NCI-H2171 (cell line): ENCODE results near the gene MORN5.

Source experiments
- DNase-seq: peaks from one replicate; lab custom pipeline; 2025; lab: John Stamatoyannopoulos, UW

The MORN5 gene

GRCh38 chr9:122216138-122216797 is 56.6 kb downstream of the MORN5 start:
- DNase-seq = no peak

GRCh38 chr9:122216798-122217418 is 57.2 kb downstream of the MORN5 start:
- no peak for DNase-seq

GRCh38 chr9:122217640-122218039 is 57.9 kb downstream of the MORN5 start:
- DNase-seq = no peak

GRCh38 chr9:122218071-122218934 is 58.6 kb downstream of the MORN5 start:
- DNase-seq = no peak

- DNase-seq = no peak
Measured at GRCh38 chr9:122218935-122219855, 59.5 kb downstream of the MORN5 start.

GRCh38 chr9:122219856-122220672 is 60.4 kb downstream of the MORN5 start:
- DNase-seq = no peak

GRCh38 chr9:122220673-122221182 is 61.0 kb downstream of the MORN5 start:
- no peak for DNase-seq

GRCh38 chr9:122221183-122221811 is 61.6 kb downstream of the MORN5 start:
- peak; percentile 18 for DNase-seq

GRCh38 chr9:122222791-122223190 is 63.1 kb downstream of the MORN5 start:
- DNase-seq = no peak

- DNase-seq = no peak
Measured at GRCh38 chr9:122223435-122223834, 63.7 kb downstream of the MORN5 start.

GRCh38 chr9:122225312-122226141 is 65.8 kb downstream of the MORN5 start:
- DNase-seq = no peak

GRCh38 chr9:122226142-122226757 is 66.5 kb downstream of the MORN5 start:
- no peak for DNase-seq

- no peak for DNase-seq
Measured at GRCh38 chr9:122226758-122227574, 67.3 kb downstream of the MORN5 start.

- DNase-seq = no peak
Measured at GRCh38 chr9:122227575-122227900, 67.8 kb downstream of the MORN5 start.

GRCh38 chr9:122228191-122228567 is 68.5 kb downstream of the MORN5 start:
- peak; percentile 30 for DNase-seq

GRCh38 chr9:122228568-122229484 is 69.1 kb downstream of the MORN5 start, which contains the start of gene LHX6:
TSS of gene LHX6 (minus strand) at chr9:122228957. CDS start at chr9:122228740, 217 bp downstream.
- peak; percentile 11 for DNase-seq

- DNase-seq = no peak
Measured at GRCh38 chr9:122229485-122229837, 69.8 kb downstream of the MORN5 start.
